Small intestine (tissue), 7 donors: ENCODE data around the gene PDE11A. TPM values are rescaled to one million over a fixed set of nuclear protein-coding genes. Genes with fewer than 3 reads are reported as not detected.

ENCODE experiments used
- DNase-seq, 2 donors: peaks; one replicate each; pipeline versions ENCODE4 v3.0.0 to v3.0.0-alpha.2; 2013
- FAIRE-seq: peaks from 2 replicates; lab custom pipeline; 2012; peaks lifted over from hg19 to GRCh38; lab: Jason Lieb, UNC
- H3K27ac ChIP-seq, 3 donors: one replicate each; pipeline ENCODE4 v1.5.1; 2013; ENCODE audit warnings: low read length in 2 of 3, mild to moderate bottlenecking in 2 of 3, control low read depth in 1 of 3, inconsistent platforms in 1 of 3, low read depth in 1 of 3, moderate library complexity in 1 of 3
- H3K27me3 ChIP-seq, 3 donors: one replicate each; pipeline ENCODE4 v1.6.1; 2013; ENCODE audit warnings: low read length in 3 of 3, inconsistent platforms in 1 of 3; ENCODE audit not compliant: control insufficient read depth in 3 of 3, insufficient read depth in 3 of 3
- H3K36me3 ChIP-seq, 3 donors: one replicate each; pipeline ENCODE4 v1.6.1; 2013; ENCODE audit warnings: low read length in 3 of 3, inconsistent platforms in 1 of 3, low read depth in 1 of 3, mild to moderate bottlenecking in 1 of 3, moderate library complexity in 1 of 3; ENCODE audit not compliant: control insufficient read depth in 3 of 3, insufficient read depth in 2 of 3
- H3K4me1 ChIP-seq, 3 donors: one replicate each; pipeline ENCODE4 v1.6.1; 2013; ENCODE audit warnings: low read length in 2 of 3, inconsistent platforms in 1 of 3, low read depth in 1 of 3, mild to moderate bottlenecking in 1 of 3, moderate library complexity in 1 of 3; ENCODE audit not compliant: control insufficient read depth in 3 of 3, insufficient read depth in 2 of 3
- H3K4me3 ChIP-seq, 3 donors: one replicate each; pipeline ENCODE4 v1.5.1; 2013; ENCODE audit warnings: low read length in 3 of 3, control low read depth in 1 of 3, inconsistent platforms in 1 of 3, low read depth in 1 of 3, mild to moderate bottlenecking in 1 of 3, moderate library complexity in 1 of 3
- H3K9me3 ChIP-seq, 2 donors: one replicate each; pipeline ENCODE4 v1.6.1; 2013; ENCODE audit warnings: low read depth in 1 of 2, low read length in 1 of 2; ENCODE audit not compliant: control insufficient read depth in 2 of 2, insufficient read depth in 1 of 2
- WGBS, 3 donors: extraction: QIAGEN DNeasy Blood & Tissue Kit; methylation state at CpG; one replicate each; pipeline ENCODE4 v1.1.7; 2013; 5-methylcytosine and 5-hydroxymethylcytosine counted together
- polyA plus RNA-seq, 4 donors: library from polyadenylated mRNA; stranded (reverse) in 3 of 4; unstranded in 1 of 4; fragments of 200-250 nt in 3 of 4; fragments of 120-200 nt in 1 of 4; gene quantifications; one replicate each; pipeline versions ENCODE4 v1.2.1 to v1.2.3, GENCODE V29; 2013
- donor health status: healthy with polysubstance abuse.
- donor health status: control.
- donor health status: control.
- donor health status: Bipolar disorder and iron deficiency.
- donor health status: healthy.

Gene PDE11A
- polyA plus RNA-seq, 4 donors, result 0.27 to 3.8 (median 0.84) TPM

DNA sequence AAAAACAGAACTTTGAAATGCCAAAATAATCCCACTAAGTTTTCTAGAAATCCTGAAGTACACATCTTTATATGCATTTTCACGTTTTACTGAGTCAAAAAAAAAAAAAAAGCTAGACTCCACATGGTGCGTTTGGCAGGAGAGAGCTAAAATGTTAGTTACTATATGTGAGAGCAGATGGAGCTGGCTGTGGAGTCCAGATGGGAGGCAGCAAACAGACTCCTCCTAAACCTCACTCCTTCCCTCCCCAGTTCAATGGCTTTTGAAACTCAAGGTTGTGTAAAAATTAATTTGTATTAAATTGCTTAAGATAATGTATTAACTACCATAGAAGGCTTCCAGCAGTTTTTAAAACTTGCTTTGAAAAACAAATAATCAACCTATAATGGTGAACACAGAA is 431.2 kb downstream of the PDE11A start:
- DNase-seq (no peak), FAIRE-seq (no peak)
- H3K9me3 ChIP-seq, result peaks cover 0 to 20% of the 10 kb centered on the region in 2 donors
- no peaks in the 10 kb centered on the region for H3K36me3 ChIP-seq
- H3K27me3 ChIP-seq, result no peaks in the 10 kb centered on the region
- no peaks in the 10 kb centered on the region for H3K4me1 ChIP-seq
- no peak overlapping the region for H3K4me3 ChIP-seq
- 57 to 66% (median 60%) methylated on average over 2 of the region's 2 CpGs for WGBS, 3 donors
- H3K27ac ChIP-seq, result no peak overlapping the region

DNA sequence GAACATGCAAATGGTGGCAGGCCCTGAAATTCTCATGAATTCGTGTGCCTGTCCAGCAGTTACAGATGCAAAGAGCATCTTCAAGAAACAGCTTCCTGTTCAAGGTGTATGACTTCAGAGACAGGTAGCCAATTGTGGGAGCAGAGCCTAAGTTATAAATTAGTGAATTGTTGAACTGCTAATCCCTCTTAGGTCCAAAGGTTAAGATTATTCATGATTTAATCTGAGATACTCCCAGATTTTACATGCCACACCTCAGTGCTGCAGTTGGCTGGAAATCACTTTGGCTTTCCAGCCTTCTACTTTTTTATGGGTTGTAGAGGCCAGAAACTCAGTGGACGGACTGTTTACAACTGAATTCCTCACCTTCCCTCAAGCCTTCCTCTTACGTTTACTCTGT is 432.2 kb downstream of the PDE11A start:
- Histone ChIP-seq H3K27me3 (no peaks in the 10 kb centered on the region), H3K36me3 (no peaks in the 10 kb centered on the region), H3K9me3 (peaks cover 0 to 19% of the 10 kb centered on the region in 2 donors), H3K4me3 (no peak overlapping the region), H3K27ac (no peak overlapping the region), H3K4me1 (no peaks in the 10 kb centered on the region)
- FAIRE-seq, result no peak
- peak in 1 of 2 donors; percentile 78 for DNase-seq
- WGBS, 3 donors, result 13 to 65% (median 45%) methylated on average over 3 of the region's 3 CpGs

DNA sequence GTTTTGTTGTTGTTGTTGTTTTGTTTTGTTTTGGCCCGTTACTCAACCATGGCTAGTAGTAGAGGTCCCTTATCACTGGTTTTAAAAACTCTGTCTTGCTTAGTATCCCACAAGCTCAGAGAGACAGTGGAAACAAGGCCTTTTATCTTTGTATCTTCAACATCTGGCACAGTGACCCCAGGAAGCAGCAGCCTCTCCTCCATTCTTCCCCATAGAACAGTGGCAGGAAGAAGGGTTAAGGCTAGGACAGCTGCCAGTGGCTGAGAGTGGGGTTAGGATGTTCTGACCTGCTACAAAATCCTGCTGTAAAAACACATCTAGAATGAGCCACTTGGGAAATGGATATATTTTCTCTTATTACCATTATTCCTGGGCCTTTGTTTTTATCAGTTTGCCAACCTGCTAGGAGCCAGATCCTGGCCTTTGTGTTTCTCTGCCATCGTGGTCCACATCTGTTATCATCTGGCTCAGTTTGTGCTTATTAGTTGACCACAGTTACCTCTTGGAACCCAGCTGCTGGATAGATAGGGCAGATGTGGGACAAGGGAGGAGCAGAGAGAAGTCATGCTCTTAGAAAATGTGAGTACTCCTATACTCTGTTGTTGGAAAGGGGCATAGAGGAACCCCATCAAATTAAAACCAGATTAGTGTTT is 433.2 kb downstream of the PDE11A start:
- 70 to 82% (median 78%) methylated on average over 2 of the region's 2 CpGs for WGBS, 3 donors
- DNase-seq (no peak), FAIRE-seq (no peak)
- Histone ChIP-seq H3K27me3 (no peaks in the 10 kb centered on the region), H3K4me3 (no peak overlapping the region), H3K27ac (no peak overlapping the region), H3K36me3 (no peaks in the 10 kb centered on the region), H3K4me1 (no peaks in the 10 kb centered on the region), H3K9me3 (peaks cover 0 to 10% of the 10 kb centered on the region in 2 donors)

DNA sequence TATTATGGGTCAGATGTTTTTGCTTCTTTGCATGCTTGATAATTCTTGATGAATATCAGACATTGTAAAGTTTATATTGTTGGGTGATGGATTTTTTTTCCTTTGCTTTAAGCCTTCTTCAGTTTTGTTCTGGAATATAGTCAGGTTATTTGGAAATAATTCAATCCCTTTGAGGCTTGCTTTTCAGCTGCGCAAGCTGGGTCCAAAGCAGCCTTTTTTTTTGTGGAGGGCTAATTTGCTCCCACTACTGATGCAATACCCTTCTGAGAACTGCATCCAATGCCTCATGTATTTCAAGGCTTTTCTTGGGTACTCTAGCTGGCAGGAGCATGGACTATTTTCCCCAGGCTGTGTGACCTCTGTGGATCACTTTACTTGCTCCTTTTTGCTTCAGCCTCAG is 434.1 kb downstream of the PDE11A start:
- no peak for DNase-seq

DNA sequence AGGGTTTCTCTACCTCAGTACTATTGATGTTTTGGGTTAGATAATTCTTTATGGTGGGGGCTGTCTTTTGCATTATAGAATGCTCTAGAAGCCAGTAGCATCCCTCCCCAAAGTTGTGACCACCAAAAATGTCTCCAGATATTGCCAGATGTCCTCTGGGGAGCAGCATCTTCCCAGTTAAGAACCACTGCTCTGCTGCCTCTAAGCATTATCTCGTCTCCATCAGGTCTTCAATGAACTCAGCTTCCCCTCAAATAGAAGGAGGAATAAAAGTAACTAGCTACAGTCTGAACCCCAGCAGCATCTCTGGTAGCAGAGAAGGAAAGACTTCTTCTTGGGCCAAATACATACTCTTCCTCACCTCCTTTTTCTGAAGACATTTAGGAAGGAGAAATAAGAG is 435.9 kb downstream of the PDE11A start:
- no peak for FAIRE-seq
- H3K27ac ChIP-seq, result no peak overlapping the region
- H3K4me3 ChIP-seq, result no peak overlapping the region
- H3K27me3 ChIP-seq, result no peaks in the 10 kb centered on the region
- 71 to 78% (median 75%) methylated on average over 1 of the region's 1 CpG for WGBS, 3 donors
- no peaks in the 10 kb centered on the region for H3K9me3 ChIP-seq
- H3K4me1 ChIP-seq, result no peaks in the 10 kb centered on the region
- no peaks in the 10 kb centered on the region for H3K36me3 ChIP-seq
- no peak for DNase-seq

More for the DNA sequence above, 434.1 kb downstream of the PDE11A start:
- Histone ChIP-seq H3K4me1 (no peaks in the 10 kb centered on the region), H3K4me3 (no peak overlapping the region), H3K9me3 (peaks cover 0 to 1% of the 10 kb centered on the region in 2 donors), H3K27ac (no peak overlapping the region), H3K36me3 (no peaks in the 10 kb centered on the region), H3K27me3 (no peaks in the 10 kb centered on the region)
- no peak for FAIRE-seq
- 97 to 100% (median 100%) methylated on average over 1 of the region's 1 CpG for WGBS, 3 donors

DNA sequence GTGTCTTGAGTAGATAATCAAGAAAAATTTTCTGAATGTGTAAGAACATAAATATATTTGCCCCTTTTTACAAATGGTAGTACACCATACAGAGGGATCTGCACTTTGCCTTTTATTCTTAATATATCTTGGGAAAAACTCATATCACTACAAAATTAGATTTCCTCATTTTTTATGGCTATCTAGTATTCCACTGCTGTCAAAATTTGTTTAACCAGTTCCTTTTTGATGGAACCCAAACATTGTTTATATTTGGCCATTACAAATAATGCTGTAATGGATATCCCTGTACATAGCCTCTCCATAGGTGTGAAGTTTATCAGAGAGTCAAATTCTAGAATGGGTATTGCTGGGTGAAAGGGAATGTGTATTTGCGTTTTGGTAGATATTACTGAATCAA is 436.9 kb downstream of the PDE11A start:
- H3K36me3 ChIP-seq, result no peaks in the 10 kb centered on the region
- FAIRE-seq (no peak), DNase-seq (no peak)
- no peaks in the 10 kb centered on the region for H3K9me3 ChIP-seq
- no peaks in the 10 kb centered on the region for H3K4me1 ChIP-seq
- H3K27ac ChIP-seq, result no peak overlapping the region
- WGBS, 3 donors, result 0% methylated on average over 1 of the region's 1 CpG
- no peaks in the 10 kb centered on the region for H3K27me3 ChIP-seq
- H3K4me3 ChIP-seq, result no peak overlapping the region

GRCh38 chr2:177633910-177634294 is 438.7 kb downstream of the PDE11A start:
- no peak overlapping the region for H3K27ac ChIP-seq
- no peak overlapping the region for H3K4me3 ChIP-seq

DNA sequence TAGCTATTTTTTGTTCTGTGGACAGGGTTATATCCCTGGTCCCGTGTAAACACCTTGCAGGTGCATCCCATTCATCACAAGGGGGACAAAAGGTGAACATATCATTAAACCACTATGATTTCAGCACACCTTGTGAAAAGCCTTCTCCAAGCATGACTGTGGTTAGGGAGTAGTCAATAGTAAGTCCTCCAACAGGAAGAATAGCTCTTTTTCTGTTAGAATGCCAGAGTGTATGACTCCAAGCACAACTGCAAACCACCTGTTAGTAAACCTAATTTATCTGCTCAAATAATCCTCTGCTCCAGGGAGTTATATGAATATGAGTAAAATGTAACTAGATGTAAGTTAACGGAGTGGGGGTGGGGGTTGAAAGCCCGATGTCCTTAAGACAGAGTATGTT is 439.5 kb downstream of the PDE11A start:
- no peaks in the 10 kb centered on the region for H3K9me3 ChIP-seq
- DNase-seq (no peak), FAIRE-seq (no peak)
- no peak overlapping the region for H3K4me3 ChIP-seq
- H3K27me3 ChIP-seq, result no peaks in the 10 kb centered on the region
- 53 to 63% (median 55%) methylated on average over 3 of the region's 3 CpGs for WGBS, 3 donors
- H3K36me3 ChIP-seq, result peaks cover 0 to 2% (median 0%) of the 10 kb centered on the region in 3 donors
- H3K4me1 ChIP-seq, result no peaks in the 10 kb centered on the region
- no peak overlapping the region for H3K27ac ChIP-seq

More at GRCh38 chr2:177633910-177634294, 438.7 kb downstream of the PDE11A start:
- Histone ChIP-seq H3K27me3 (no peaks in the 10 kb centered on the region), H3K4me1 (no peaks in the 10 kb centered on the region), H3K36me3 (peaks cover 0 to 2% (median 0%) of the 10 kb centered on the region in 3 donors), H3K9me3 (no peaks in the 10 kb centered on the region)
- FAIRE-seq (no peak), DNase-seq (no peak)
- WGBS, 3 donors, result 18 to 44% (median 25%) methylated on average over 1 of the region's 1 CpG

DNA sequence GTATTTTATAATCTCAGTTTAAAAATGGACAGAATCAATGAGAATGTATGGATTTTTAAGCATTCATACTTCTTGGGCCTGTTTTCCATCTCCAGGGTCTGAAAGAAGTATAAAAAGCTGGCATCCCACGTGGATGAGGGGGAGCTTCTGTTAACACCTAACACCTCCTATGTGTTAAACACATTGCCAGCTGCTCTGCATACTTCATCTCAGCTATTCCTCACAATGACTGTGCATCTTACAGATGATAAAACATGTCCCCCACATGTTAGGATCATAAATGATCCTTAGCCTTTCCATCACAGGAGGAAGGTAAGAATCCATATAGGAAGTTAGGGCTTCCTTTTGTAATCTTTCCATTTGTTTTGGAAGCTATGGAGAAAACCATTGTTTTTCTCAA is 440.9 kb downstream of the PDE11A start:
- Histone ChIP-seq H3K4me3 (no peak overlapping the region), H3K4me1 (no peaks in the 10 kb centered on the region), H3K36me3 (peaks cover 0 to 2% (median 0%) of the 10 kb centered on the region in 3 donors), H3K27me3 (no peaks in the 10 kb centered on the region), H3K27ac (no peak overlapping the region), H3K9me3 (no peaks in the 10 kb centered on the region)
- FAIRE-seq (no peak), DNase-seq (no peak)
- 69 to 88% (median 71%) methylated on average over 1 of the region's 1 CpG for WGBS, 3 donors
